GM12878 (cell line): ENCODE data around the gene ETF1. TPM values are rescaled to one million over a fixed set of nuclear protein-coding genes. Genes with fewer than 3 reads are reported as not detected.
A peak's percentile ranks its signal among the peaks of the same experiment; 100 is the strongest.

Experiments used
- ATAC-seq: fragments of 200-7000 bp; cut with Tn5 transposase; 3 replicates; pipeline ENCODE4 v1.9.1; 2020; ENCODE audit warnings: mild to moderate bottlenecking, moderate library complexity
- BruUV-seq: library from RNA; stranded (reverse); fragments of 400-500 nt; replicated peaks from 2 replicates; lab custom pipeline; 2021; lab: Mats Ljungman, UMichigan
- CTCF ChIA-PET: fragments of 300-600 bp; sonication (Branson Sonifier 250); formaldehyde crosslinking; extraction: SDS; loops from one replicate; lab custom pipeline; 2021; ENCODE audit warnings: inconsistent platforms; lab: Yijun Ruan, JAX
- POLR2A ChIA-PET: fragments of 350-600 bp; formaldehyde crosslinking; extraction: SDS; loops from one replicate; lab custom pipeline; 2021; ENCODE audit warnings: inconsistent platforms; lab: Charles Lee
- RAD21 ChIA-PET: fragments of 300-600 bp; sonication (Branson Sonifier 250); formaldehyde crosslinking; loops from one replicate; lab custom pipeline; 2023; ENCODE audit warnings: antibody characterized with exemption; ENCODE audit not compliant: unreplicated experiment; lab: Charles Lee
- SMC1A ChIA-PET: fragments of 300-600 bp; sonication (Branson Sonifier 250); formaldehyde crosslinking; loops from one replicate; lab custom pipeline; 2023; ENCODE audit not compliant: unreplicated experiment, uncharacterized antibody; lab: Charles Lee
- DNase-seq: peaks from one replicate; pipeline ENCODE4 v3.0.0-alpha.2; 2011; ENCODE audit warnings: low read depth, low spot score
- FAIRE-seq: peaks from 3 replicates; lab custom pipeline; 2011; peaks lifted over from hg19 to GRCh38; lab: Jason Lieb, UNC
- H2AFZ ChIP-seq: 2 replicates; pipeline ENCODE4 v1.6.0; 2011; ENCODE audit warnings: low read depth, low read length, control low read depth; ENCODE audit not compliant: control insufficient read depth
- H3K27ac ChIP-seq: 2 replicates; pipeline ENCODE4 v1.5.1; 2011; ENCODE audit warnings: control low read depth; ENCODE audit not compliant: control insufficient read depth, insufficient read depth
- H3K27me3 ChIP-seq, 2 experiments: replicated peaks in 1 of 2; 2 replicates each; pipeline versions ENCODE4 v1.6.0 to v1.6.1; 2011; ENCODE audit warnings: low read length in 1 of 2; ENCODE audit not compliant: control insufficient read depth in 2 of 2, insufficient read depth in 2 of 2
- H3K36me3 ChIP-seq, 2 experiments: 2 replicates each; pipeline ENCODE4 v1.5.1; 2011; ENCODE audit warnings: low read length in 1 of 2; ENCODE audit not compliant: control insufficient read depth in 2 of 2, insufficient read depth in 2 of 2
- H3K4me1 ChIP-seq: 2 replicates; pipeline ENCODE4 v1.6.1; 2011; ENCODE audit warnings: mild to moderate bottlenecking, low read length, moderate library complexity, mixed read lengths; ENCODE audit not compliant: control insufficient read depth, insufficient read depth
- H3K4me2 ChIP-seq: 2 replicates; pipeline ENCODE4 v1.6.0; 2011; ENCODE audit warnings: control low read depth; ENCODE audit not compliant: control insufficient read depth, insufficient read depth
- H3K4me3 ChIP-seq: fragments of 200-600 bp; sonication (generic); 2 replicates; pipeline ENCODE4 v1.5.1; 2016
- H3K79me2 ChIP-seq: 2 replicates; pipeline ENCODE4 v1.6.0; 2011; ENCODE audit warnings: low read length; ENCODE audit not compliant: control insufficient read depth, insufficient read depth
- H3K9ac ChIP-seq: 2 replicates; pipeline ENCODE4 v1.8.0; 2011; ENCODE audit warnings: low read length, control low read depth, mixed read lengths; ENCODE audit not compliant: control insufficient read depth, insufficient read depth
- H3K9me3 ChIP-seq: replicated peaks from 3 replicates; pipeline ENCODE4 v1.5.1; 2011; ENCODE audit warnings: mild to moderate bottlenecking, low read length; ENCODE audit not compliant: control insufficient read depth, insufficient read depth
- H4K20me1 ChIP-seq: 2 replicates; pipeline ENCODE4 v1.6.0; 2011; ENCODE audit not compliant: control insufficient read depth, insufficient read depth
- BCL11A ChIP-seq: IDR thresholded peaks from 2 replicates; pipeline ENCODE4 v1.6.1; 2011; ENCODE audit warnings: low read depth, low read length
- EED ChIP-seq: sonication (generic); IDR thresholded peaks from 2 replicates; pipeline ENCODE4 v1.6.1; 2016; ENCODE audit warnings: antibody characterized with exemption, low read depth
- NFYA ChIP-seq: IDR thresholded peaks from 2 replicates; pipeline ENCODE4 v1.6.1; 2011; ENCODE audit warnings: low read depth, mild to moderate bottlenecking, low read length, improper control_type of control experiment, borderline replicate concordance
- POLR2AphosphoS2 ChIP-seq: IDR thresholded peaks from 2 replicates; pipeline ENCODE4 v1.6.1; 2011; ENCODE audit warnings: low read depth, mild to moderate bottlenecking, low read length, improper control_type of control experiment, moderate library complexity
- RCOR1 ChIP-seq: conservative IDR thresholded peaks from 2 replicates; pipeline ENCODE4 v1.6.1; 2012; ENCODE audit warnings: low read depth, low read length, improper control_type of control experiment
- RFX5 ChIP-seq: IDR thresholded peaks from 2 replicates; pipeline ENCODE4 v1.6.1; 2011; ENCODE audit warnings: low read depth, low read length, improper control_type of control experiment
- SIN3A ChIP-seq: IDR thresholded peaks from 2 replicates; pipeline ENCODE4 v1.6.1; 2012; ENCODE audit warnings: low read depth, low read length, improper control_type of control experiment
- SP1 ChIP-seq: IDR thresholded peaks from one replicate; pipeline ENCODE4 v1.6.1; 2011; ENCODE audit warnings: low read depth, low read length
- TBL1XR1 ChIP-seq: IDR thresholded peaks from 2 replicates; pipeline ENCODE4 v1.6.1; 2012; ENCODE audit warnings: low read depth, low read length, improper control_type of control experiment
- ZBED1 ChIP-seq: IDR thresholded peaks from 2 replicates; pipeline ENCODE4 v1.6.1; 2016; ENCODE audit warnings: borderline replicate concordance
- WGBS: methylation state at CpG from one replicate; pipeline ENCODE4 v1.1.6; 2016; ENCODE audit warnings: low lambda C conversion rate; ENCODE audit not compliant: insufficient replicate concordance, insufficient coverage; ENCODE audit errors: missing lambda C conversion rate; 5-methylcytosine and 5-hydroxymethylcytosine counted together
- in situ Hi-C: fragments of 300-500 bp; cut with MboI; formaldehyde crosslinking; loops from 9 replicates; pipeline ENCODE4 v1.14.3; 2018; ENCODE audit warnings: mixed read lengths
- intact Hi-C: fragments of 100-400 bp; cut with micrococcal nuclease; formaldehyde crosslinking; loops from one replicate; pipeline ENCODE4 v1.14.2; 2022; ENCODE audit not compliant: unreplicated experiment
- polyA plus RNA-seq, 11 experiments: library from polyadenylated mRNA; depleted of rRNA in 4 of 11; unstranded in 6 of 11; stranded (reverse) in 5 of 11; fragments of >200 nt; fragmentation: Nextera tagmentation in 4 of 11; fragmentation: Illumina TruSeq in 1 of 11; extraction: Ambion mirVana in 4 of 11; extraction: Trizol in 1 of 11; gene quantifications; 1 replicate in 1 of 11; 2 replicates in 10 of 11; pipeline versions ENCODE4 v1.2.1 to v1.2.3, GENCODE V29; 2011 to 2016; ENCODE audit warnings: inconsistent platforms in 2 of 11, missing spikeins in 2 of 11, low read depth in 1 of 11
- total RNA-seq, 4 experiments: library from RNA; depleted of rRNA in 3 of 4; stranded (reverse); fragments of >200 nt in 3 of 4; fragmentation: Illumina TruSeq in 1 of 4; extraction: Trizol in 1 of 4; gene quantifications; 2 replicates each; pipeline versions ENCODE4 v1.2.1 to v1.2.3, GENCODE V29; 2013 to 2021

The ETF1 gene
- total and polyA plus RNA-seq, 10 of the 15 experiments (the other 5 are each of a cell fraction or from before 2014, with no cell fraction given): 29.8 to 145 (median 108) TPM

DNA sequence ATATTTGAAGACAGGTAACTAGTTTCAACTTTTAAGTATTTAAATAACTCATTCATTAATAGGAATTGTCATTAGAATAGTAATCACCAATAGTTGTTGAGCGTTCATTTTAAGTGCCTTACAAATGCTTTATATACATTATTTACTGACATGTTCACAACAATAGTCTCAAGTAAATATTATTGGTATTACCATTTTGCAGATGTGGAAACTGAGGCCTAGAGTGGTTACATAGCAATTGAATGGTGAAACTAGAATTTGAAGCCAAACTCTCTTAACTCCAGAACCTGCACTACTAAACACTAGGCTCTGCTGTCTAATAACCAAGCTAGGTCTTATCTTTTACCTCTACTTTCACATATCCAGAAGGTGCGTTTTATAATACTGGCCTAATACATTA is 37.0 kb upstream of the ETF1 start:
- H2AFZ ChIP-seq: no peak overlapping the region
- no peak for FAIRE-seq
- RAD21 ChIA-PET: interaction anchor here (0.6 to 1.5 kb wide), 15 partner anchors 8 to 683 kb away, joined by 3 to 9 read pairs (median 4); partner anchors contain the start of gene ETF1
- intact Hi-C loops: no loop called here
- no TSS peak for BruUV-seq
- no peaks in the 10 kb centered on the region for H3K36me3 ChIP-seq
- peaks cover 3% of the 10 kb centered on the region for H3K79me2 ChIP-seq
- ATAC-seq: no peak
- CTCF ChIA-PET: interaction anchor here (0.6 to 2.4 kb wide), 29 partner anchors 10 to 682 kb away, joined by 3 to 41 read pairs (median 6); partner anchors contain the start of gene ETF1
- POLR2A ChIA-PET: interaction anchor here (1.2 kb wide), 1 partner anchor 24 kb away, joined by 3 read pairs; no protein-coding TSS in a partner anchor
- H3K4me1 ChIP-seq: no peaks in the 10 kb centered on the region
- no peak overlapping the region for H3K4me2 ChIP-seq
- in situ Hi-C loops: no loop called here
- SMC1A ChIA-PET: interaction anchor here (0.6 to 2.3 kb wide), 17 partner anchors 8 to 693 kb away, joined by 3 to 14 read pairs (median 4); no protein-coding TSS in a partner anchor
- no peak overlapping the region for H3K27ac ChIP-seq
- H3K9ac ChIP-seq: no peak overlapping the region
- no peaks in the 10 kb centered on the region for H3K27me3 ChIP-seq
- no peak overlapping the region for H3K4me3 ChIP-seq
- no peaks in the 10 kb centered on the region for H4K20me1 ChIP-seq
- whole genome bisulfite sequencing: 92% methylated on average over 2 of the region's 2 CpGs
- DNase-seq: no peak
- TF ChIP-seq POLR2AphosphoS2 (no peak), ZBED1 (no peak), TBL1XR1 (no peak), SP1 (no peak), BCL11A (no peak), SIN3A (no peak)
- TF ChIP-seq, all 136 proteins: peak for 0
- H3K9me3 ChIP-seq: no peaks in the 10 kb centered on the region

- Histone ChIP-seq H3K4me1 (no peaks in the 10 kb centered on the region), H3K4me3 (no peak overlapping the region), H3K9ac (no peak overlapping the region), H3K9me3 (no peaks in the 10 kb centered on the region), H3K79me2 (peaks cover 8% of the 10 kb centered on the region), H3K4me2 (no peak overlapping the region), H3K27me3 (no peaks in the 10 kb centered on the region), H4K20me1 (no peaks in the 10 kb centered on the region), H2AFZ (peak overlapping the region; percentile 22; the same call in 1 of the 2 replicates), H3K36me3 (no peaks in the 10 kb centered on the region), H3K27ac (no peak overlapping the region)
- ATAC-seq (no peak), DNase-seq (no peak), FAIRE-seq (no peak)
- ChIA-PET RAD21 (interaction anchor here (0.6 to 1.5 kb wide), 19 partner anchors 9 to 683 kb away, joined by 3 to 9 read pairs (median 4); partner anchors contain the start of gene ETF1), CTCF (interaction anchor here (0.6 to 2.4 kb wide), 40 partner anchors 8 to 808 kb away, joined by 3 to 41 read pairs (median 4); partner anchors contain the start of gene ETF1), POLR2A (interaction anchor here (0.5 to 1.2 kb wide), 4 partner anchors 14 to 368 kb away, joined by 3 to 6 read pairs (median 3); no protein-coding TSS in a partner anchor), SMC1A (interaction anchor here (0.6 to 2.3 kb wide), 20 partner anchors 9 to 859 kb away, joined by 3 to 14 read pairs (median 4); partner anchors contain the start of gene DNAJC18)
- intact Hi-C loops (loop anchor here (1.0 to 2.0 kb wide), 2 partner anchors 53 to 683 kb away; no protein-coding TSS in a partner anchor), in situ Hi-C loops (loop anchor here (10.0 kb wide), 1 partner anchor 685 kb away; no protein-coding TSS in a partner anchor)
- 0% methylated on average over 2 of the region's 2 CpGs for WGBS
- no TSS peak for BruUV-seq
- TF ChIP-seq NFYA (no peak), RCOR1 (no peak), EED (no peak), RFX5 (no peak)
Observed at GRCh38 chr5:138579517-138579863, 36.5 kb upstream of the ETF1 start.
